Neural progenitor cell (in vitro differentiated cells): Measurements from ENCODE around the gene GTF3A.

ENCODE experiments used
- CTCF ChIP-seq: fragments of 200-600 bp; sonication (generic); IDR thresholded peaks from 2 replicates; pipeline ENCODE4 v1.5.1; 2017; ENCODE audit warnings: antibody characterized with exemption, mild to moderate bottlenecking
- EZH2 ChIP-seq: fragments of 200-600 bp; sonication (generic); IDR thresholded peaks from 2 replicates; pipeline ENCODE4 v1.6.1; 2017; ENCODE audit warnings: antibody characterized with exemption, mild to moderate bottlenecking, moderate library complexity
- EZH2phosphoT487 ChIP-seq: fragments of 200-600 bp; sonication (generic); IDR thresholded peaks from 2 replicates; pipeline ENCODE4 v1.6.1; 2017; ENCODE audit warnings: antibody characterized with exemption

GRCh38 chr13:27461940-27462584 lies 37.6 kb downstream of the GTF3A start:
- TF ChIP-seq CTCF (no peak), EZH2 (no peak), EZH2phosphoT487 (no peak)
